GM18868 (cell line): ENCODE measurements around the gene ABAT.

ENCODE experiments used
- ATAC-seq: cut with Tn5 transposase; IDR thresholded peaks from one replicate; pipeline ENCODE4 v1.9.1; 2021; ENCODE audit warnings: mild to moderate bottlenecking, moderate library complexity; ENCODE audit not compliant: unreplicated experiment

Gene ABAT

DNA sequence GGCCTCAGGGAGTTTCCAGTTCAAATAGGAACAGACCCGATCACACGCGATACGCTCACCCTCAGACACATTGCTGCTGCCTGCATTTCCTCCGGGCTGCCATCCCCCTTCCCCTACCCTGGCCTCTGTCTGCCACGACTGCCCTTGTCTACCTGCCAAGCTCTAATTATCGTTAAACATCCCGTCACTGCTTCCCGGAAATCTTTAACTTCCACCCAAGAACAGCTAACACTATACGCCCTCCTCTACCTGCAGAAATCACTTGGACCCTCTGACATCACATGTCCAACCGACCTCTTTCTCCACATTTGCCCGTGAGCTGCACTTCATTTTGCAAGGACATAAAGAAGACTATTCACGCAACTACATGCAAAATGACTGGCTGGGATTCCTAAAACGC is 40.4 kb downstream of the ABAT start:
- no peak for ATAC-seq

- no peak for ATAC-seq
These were observed 41.6 kb downstream of the ABAT start for GRCh38 chr16:8716052-8716451.

GRCh38 chr16:8716592-8716991 is 42.2 kb downstream of the ABAT start:
- no peak for ATAC-seq

GRCh38 chr16:8717469-8717868 is 43.1 kb downstream of the ABAT start:
- ATAC-seq: no peak

DNA sequence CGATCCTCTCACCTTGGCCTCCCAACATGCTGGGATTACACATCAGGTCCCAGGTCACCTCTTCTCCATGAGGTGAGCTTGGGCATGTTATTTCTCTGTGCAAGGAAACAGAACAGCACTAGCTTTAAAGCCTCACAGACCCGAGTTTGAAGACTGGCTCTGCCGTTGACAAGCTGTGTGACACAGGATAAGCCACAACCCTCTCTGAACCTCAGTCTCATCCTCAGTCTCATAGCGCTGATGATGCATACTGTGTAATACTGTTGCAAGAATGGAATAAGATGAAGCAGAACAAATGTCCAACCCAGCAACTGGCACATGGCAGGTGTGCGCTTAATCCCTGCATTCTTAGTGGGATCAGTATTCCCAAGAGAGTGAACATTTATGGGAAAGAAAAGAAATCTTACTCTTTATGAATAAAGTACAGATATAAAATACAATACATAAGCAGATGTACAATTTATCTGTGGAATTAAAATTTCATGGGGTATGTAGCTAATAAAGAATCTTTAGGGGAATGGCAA is 43.5 kb downstream of the ABAT start:
- no peak for ATAC-seq

DNA sequence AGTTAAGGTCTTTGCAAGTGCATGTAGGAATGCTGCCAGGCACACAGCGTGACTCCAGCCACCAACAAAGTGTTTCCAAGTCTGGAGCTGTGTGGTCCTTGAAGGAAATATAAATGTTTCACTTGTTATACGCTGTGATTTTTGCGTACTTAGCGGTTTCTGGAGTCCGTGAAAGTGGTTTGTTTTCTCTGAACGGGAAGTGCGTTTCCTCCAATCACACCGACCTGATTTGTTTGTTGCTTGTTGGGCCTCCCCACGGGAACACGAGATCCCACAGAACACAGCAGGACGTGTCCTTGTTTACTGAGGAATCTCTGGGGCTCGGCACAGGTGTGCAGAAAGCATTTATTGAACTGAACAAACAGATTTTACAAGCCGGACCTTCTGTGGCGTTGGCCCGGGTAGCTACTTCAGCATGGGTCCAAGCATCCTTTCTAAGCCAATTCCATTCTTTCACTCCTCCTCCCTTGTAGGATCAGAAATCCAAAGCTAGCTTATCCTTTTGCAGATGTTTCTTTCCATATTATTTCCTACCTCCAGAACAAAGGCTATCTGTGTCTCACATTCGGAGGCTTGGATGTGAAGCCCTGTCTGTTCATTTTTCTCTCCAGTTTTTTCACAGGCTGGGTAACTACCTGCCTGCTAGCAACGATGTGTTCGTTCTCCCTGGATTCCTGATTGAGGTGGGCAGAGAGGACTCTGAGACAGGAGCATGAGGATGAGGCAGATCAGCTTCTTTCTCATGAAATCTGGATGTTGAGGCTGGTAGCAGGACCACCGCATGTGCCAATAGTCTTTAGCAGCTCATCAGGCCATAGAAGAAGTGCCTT is 44.6 kb downstream of the ABAT start:
- no peak for ATAC-seq

- no peak for ATAC-seq
These were observed 45.9 kb downstream of the ABAT start for GRCh38 chr16:8720080-8720966.

- no peak for ATAC-seq
These were observed 46.5 kb downstream of the ABAT start for GRCh38 chr16:8720967-8721308.

DNA sequence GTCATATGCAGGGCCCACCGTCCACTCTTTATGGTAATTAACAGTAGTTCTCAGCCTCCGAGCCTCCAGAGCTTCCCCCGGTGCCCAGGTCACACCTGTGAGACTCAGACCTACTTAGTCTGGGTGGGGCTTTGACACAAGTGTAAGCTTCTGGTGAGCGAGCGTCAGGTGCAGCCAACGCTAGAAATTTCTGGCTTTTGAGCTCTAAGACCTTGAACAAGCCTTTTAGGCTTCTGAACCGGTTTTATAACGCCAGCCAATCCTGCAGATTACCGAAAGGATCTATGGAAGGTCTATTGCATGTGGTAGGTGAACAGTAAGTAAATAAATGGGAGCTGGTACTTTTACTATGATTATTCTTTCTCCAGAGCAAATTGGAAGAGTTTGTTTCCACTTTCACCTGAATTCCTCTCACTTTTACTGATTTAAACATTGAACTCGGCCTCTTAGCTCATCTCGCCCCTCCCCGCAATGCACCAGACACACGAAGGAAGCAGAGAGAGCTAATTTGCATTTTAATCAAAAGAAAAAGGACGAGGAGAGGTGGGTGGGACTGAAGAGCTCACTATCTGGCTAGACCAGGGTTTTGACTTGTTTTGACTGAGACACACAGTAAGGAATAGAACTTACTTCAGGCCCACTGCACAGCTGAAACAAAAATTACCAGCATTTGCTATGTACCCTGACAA is 47.1 kb downstream of the ABAT start:
- ATAC-seq: no peak

DNA sequence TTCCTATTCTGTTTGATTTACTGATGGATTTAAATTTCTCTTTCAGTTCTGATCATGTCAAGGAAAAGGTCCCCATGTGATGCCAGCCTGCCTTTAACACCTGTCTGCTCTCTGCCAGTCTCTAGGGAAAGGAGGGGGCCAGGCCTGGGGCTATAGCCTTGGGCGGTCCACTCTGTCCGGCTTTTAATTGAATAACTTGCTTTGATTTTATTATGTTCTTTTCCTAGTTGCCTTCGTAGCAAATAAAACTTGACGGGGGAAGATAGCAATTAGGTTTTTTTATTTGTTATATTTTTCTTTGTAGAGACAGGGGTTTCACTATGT is 47.6 kb downstream of the ABAT start:
- ATAC-seq: no peak

DNA sequence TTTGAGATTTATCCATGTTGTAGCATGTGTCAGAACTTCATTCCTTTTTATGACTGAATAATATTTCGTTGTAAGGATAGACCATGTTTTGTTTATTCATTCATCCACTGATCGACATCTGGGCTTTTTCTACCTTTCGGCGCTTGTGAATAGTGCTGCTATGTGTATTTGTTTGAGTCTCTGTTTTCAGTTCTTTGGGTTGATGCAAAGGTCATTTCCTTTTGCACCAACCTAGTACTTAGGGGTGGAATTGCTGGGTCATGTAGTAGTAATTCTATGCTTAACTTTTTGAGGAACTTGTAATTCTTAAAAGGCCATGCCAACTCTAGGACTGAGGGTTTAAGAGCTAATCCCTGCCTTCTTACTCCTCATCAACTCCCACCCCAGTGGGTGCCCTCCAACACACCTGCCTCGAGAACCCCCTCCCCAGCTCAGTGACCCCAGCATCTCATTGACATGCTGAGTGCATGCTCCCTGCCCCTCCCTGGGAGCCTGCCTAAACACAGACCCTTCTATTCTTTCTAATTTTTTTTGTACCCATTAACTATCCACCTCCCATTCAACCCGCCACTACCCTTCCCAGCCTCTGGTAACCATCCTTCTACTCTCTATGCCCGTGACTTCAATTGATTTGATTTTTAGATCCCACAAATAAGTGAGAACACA is 51.2 kb downstream of the ABAT start:
- no peak for ATAC-seq

DNA sequence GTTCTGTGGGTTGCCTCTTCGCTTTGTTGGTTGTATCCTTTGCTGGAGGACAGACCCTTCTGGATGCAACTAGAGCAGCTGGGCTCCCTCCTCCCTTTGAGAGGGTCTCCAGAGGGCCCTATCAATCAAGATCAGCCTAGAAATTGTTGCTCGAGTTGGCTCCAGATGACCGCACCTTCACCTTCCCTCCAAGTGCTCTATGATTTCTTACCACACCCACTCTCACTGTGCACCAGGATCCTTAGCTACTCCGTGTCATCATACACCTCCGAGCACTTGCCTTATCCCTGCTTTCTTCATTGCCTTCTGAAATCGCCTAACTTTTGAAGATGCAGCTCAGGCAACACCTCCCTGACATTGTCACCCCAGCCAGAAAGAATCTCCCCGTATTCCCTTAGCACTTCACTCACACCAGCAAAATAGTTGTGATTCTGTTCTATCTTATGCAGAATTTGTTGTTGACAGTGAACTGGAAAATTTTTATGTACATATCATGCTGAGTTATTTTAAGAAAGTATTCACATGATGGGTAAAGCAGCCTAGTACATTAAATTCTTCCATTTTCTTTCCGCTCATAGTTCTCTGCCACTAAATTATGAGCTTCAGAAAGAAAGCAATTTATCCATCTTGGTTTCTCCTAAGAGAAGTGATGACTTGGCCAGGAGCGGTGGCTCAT is 52.9 kb downstream of the ABAT start:
- ATAC-seq: no peak

DNA sequence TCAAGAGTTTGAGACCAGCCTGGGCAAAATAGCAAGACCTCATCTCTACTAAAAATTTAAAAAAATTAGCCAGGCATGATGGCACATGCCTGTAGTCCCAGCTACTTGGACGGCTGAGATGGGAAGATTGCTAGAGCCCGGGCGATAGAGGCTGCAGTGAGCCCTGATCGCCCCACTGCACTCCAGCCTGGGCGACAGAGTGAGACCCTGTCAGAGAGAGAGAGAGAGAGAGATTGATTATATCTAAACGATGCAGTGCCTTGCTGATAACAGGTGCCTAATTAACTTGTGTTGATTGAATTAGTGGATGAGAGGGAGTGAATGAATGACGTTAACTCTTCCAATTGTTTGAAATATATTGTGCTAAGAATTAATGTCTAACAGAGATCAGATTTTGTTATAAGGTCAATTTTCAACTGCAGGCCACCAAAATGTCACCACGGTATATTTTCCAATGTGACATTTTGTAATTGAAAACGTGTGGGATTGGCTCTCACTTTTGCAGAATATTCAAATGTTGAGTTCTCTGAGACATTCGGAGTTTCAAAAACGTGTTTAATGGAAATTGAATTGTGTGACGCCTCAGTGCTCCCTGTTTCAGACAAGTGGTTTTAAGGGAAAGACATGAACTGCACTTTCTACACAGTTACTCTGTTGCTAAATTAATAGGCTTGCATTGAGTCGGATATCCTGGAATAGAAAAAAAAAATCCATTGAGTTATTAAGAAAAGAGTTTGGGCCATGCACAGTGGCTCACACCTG is 53.6 kb downstream of the ABAT start:
- ATAC-seq: no peak

GRCh38 chr16:8729779-8730334 is 55.4 kb downstream of the ABAT start:
- ATAC-seq: no peak

DNA sequence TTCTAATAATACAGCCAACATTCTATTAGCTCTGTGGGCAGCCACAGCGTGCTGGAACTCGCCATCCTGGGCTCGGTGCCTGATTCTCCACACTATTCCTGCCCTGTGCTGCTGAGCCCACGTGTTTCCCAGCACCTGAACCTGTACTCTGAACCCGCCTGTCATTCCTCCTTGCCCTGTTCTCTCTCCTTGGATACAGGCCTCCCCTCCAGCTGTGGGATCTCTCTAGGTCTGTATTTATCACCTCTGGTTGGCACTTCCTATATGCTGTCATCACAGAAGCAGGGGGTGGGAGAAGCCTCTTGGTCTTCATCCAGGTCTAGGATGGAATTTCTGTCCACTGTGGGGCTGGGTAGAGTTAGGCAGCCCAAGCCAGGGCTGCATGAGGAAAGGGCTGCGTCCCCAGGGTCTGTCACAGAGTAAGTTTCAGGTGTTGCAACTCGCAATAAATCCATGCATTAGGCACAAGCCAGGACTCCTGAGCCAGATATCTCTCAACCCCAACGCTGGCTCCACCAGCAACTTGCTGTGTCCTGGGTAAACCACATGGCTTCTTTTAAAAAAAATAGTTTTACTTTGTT is 56.0 kb downstream of the ABAT start:
- no peak for ATAC-seq

DNA sequence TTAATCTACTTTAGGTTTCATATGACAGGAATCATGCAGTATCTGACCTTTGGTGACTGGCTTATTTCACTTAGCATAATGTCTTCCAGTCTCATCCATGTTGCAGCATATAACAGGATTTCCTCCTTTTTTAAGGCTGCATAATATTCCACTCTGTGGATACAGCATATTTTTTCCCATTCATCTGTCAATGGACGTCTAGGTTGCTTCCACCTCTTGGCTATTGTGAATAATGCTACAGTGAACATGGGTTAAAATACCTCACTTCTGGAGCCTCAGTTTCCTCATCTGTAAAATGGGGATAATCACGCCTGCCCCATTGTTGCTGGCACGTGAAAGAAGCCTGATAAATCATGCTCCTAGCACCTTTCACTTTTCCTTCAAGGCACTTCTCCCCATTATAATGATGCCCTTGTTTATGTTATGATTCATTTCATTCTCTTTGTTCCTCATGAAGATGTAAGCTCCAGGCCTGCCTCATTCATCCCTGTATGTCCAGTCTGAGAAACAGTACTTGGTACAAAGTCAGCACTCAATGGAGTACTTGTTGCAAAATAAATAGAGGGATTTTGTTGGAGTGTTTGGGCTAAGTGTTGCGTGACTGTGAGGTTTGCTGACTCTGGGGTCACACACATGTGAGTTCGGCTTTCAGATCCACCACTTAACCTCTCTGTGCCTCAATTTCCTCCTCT is 59.6 kb downstream of the ABAT start:
- no peak for ATAC-seq

DNA sequence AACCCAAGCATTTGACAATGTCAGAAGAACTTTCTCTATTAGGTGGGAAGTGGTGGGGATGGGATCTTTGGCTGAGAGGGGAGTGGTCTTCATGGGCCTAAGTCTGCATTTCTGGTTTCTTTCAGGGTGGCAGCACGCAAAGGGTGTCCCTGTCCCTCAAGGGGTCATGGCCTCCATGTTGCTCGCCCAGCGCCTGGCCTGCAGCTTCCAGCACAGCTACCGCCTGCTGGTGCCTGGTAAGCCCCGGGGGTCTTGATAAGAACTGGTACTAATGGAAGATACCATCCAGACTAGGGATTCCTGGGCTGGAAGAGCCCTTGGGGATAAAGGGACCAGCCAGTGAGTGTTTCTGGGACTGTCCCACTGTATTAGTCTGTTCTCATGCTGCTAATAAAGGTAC is 61.2 kb downstream of the ABAT start:
- ATAC-seq: no peak

DNA sequence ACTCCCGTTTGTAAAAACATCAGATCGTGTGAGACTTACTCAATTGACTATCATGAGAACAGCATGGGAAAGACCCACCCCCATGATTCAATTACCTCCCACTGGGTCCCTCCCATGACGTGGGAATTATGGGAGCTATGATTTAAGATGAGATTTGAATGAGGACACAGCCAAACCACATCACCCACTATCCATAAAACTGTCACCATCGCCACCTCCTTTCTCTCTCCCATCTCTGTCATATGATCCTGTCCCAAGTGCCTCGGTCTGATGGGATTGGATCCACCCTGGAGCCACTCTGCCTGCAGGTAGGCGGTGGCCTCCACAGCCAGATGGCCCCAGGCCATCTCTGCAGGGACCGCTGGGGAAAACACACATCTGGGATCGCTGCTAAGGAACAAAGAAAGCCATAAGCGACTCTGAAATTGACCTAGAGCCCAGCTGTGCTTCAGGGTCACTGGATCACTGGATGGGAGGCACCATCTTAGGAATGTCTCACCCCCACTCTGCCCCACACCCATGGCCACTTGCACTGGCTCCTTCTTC is 61.8 kb downstream of the ABAT start:
- ATAC-seq: no peak
